Stimulated activated naive CD8-positive, alpha-beta T cell treated with anti-CD3 and anti-CD28 coated beads, Interleukin-15, amount 100 ng/mL, for 72 hours (primary cell): ENCODE measurements around the gene KRT3.
"Not testable (repeated sequence)": the region's sequence is repeated elsewhere in the genome, so short reads cannot be mapped to it uniquely, and the experiment has no call there.

Experiments
- ATAC-seq: fragments of 150-1000 bp; cut with Tn5 transposase; 2 replicates; pipeline ENCODE4 v1.10.0; 2021; ENCODE audit warnings: mild to moderate bottlenecking, moderate library complexity
- DNase-seq, 2 donors: peaks; one replicate each; pipeline ENCODE4 v3.0.0; 2021 to 2022
- H3K27ac Mint-ChIP-seq, 2 donors: one replicate each; pipeline ENCODE4 v1.8.0; 2022; ENCODE audit warnings: mild to moderate bottlenecking in 2 of 2, mixed read lengths in 2 of 2, moderate library complexity in 2 of 2
- H3K27me3 Mint-ChIP-seq: one replicate; pipeline ENCODE4 v1.8.0; 2022; ENCODE audit warnings: mixed read lengths
- H3K4me1 Mint-ChIP-seq: one replicate; pipeline ENCODE4 v1.8.0; 2022; ENCODE audit warnings: mild to moderate bottlenecking, mixed read lengths
- H3K4me3 Mint-ChIP-seq, 2 donors: one replicate each; pipeline ENCODE4 v1.8.0; 2022; ENCODE audit warnings: mild to moderate bottlenecking in 2 of 2, mixed read lengths in 2 of 2, moderate library complexity in 1 of 2
- H3K9me3 Mint-ChIP-seq, 2 donors: one replicate each; pipeline ENCODE4 v1.8.0; 2022; ENCODE audit warnings: mixed read lengths in 2 of 2

The KRT3 gene

GRCh38 chr12:52771088-52771487, 24.8 kb downstream of the KRT3 start:
- DNase-seq: no peak
- H3K4me3 Mint-ChIP-seq: no peak overlapping the region
- no peak for ATAC-seq
- H3K27ac Mint-ChIP-seq: no peak overlapping the region
- no peaks in the 10 kb centered on the region for H3K27me3 Mint-ChIP-seq
- H3K9me3 Mint-ChIP-seq: no peaks in the 10 kb centered on the region
- no peaks in the 10 kb centered on the region for H3K4me1 Mint-ChIP-seq

GRCh38 chr12:52769946-52770345, 26.0 kb downstream of the KRT3 start:
- Mint-ChIP-seq H3K27ac (no peak overlapping the region), H3K4me3 (no peak overlapping the region), H3K27me3 (no peaks in the 10 kb centered on the region), H3K9me3 (no peaks in the 10 kb centered on the region), H3K4me1 (no peaks in the 10 kb centered on the region)
- ATAC-seq (no peak), DNase-seq (no peak)

- Mint-ChIP-seq H3K4me1 (no peaks in the 10 kb centered on the region), H3K27me3 (no peaks in the 10 kb centered on the region), H3K4me3 (no peak overlapping the region), H3K27ac (no peak overlapping the region), H3K9me3 (no peaks in the 10 kb centered on the region)
- ATAC-seq (no peak), DNase-seq (no peak)
Measured at GRCh38 chr12:52769354-52769753, 26.6 kb downstream of the KRT3 start.

- ATAC-seq: no peak
- Mint-ChIP-seq H3K4me3 (no peak overlapping the region), H3K4me1 (no peaks in the 10 kb centered on the region), H3K27ac (no peak overlapping the region), H3K9me3 (no peaks in the 10 kb centered on the region), H3K27me3 (no peaks in the 10 kb centered on the region)
- DNase-seq: no peak
Measured at GRCh38 chr12:52768479-52769200, 27.3 kb downstream of the KRT3 start.

- ATAC-seq (no peak), DNase-seq (no peak)
- H3K27ac Mint-ChIP-seq: no peak overlapping the region
Measured at GRCh38 chr12:52767427-52767826, 28.5 kb downstream of the KRT3 start.

GRCh38 chr12:52767020-52767379, 28.9 kb downstream of the KRT3 start:
- Mint-ChIP-seq H3K27me3 (no peaks in the 10 kb centered on the region), H3K4me1 (no peaks in the 10 kb centered on the region), H3K4me3 (no peak overlapping the region)

More at GRCh38 chr12:52767427-52767826, 28.5 kb downstream of the KRT3 start:
- H3K4me3 Mint-ChIP-seq: no peak overlapping the region
- no peaks in the 10 kb centered on the region for H3K27me3 Mint-ChIP-seq
- H3K4me1 Mint-ChIP-seq: no peaks in the 10 kb centered on the region
- no peaks in the 10 kb centered on the region for H3K9me3 Mint-ChIP-seq

GRCh38 chr12:52766351-52767019, 29.4 kb downstream of the KRT3 start:
- Mint-ChIP-seq H3K27me3 (no peaks in the 10 kb centered on the region), H3K4me1 (no peaks in the 10 kb centered on the region), H3K27ac (no peak overlapping the region)

More at GRCh38 chr12:52767020-52767379, 28.9 kb downstream of the KRT3 start:
- H3K27ac Mint-ChIP-seq: no peak overlapping the region
- ATAC-seq (no peak), DNase-seq (no peak)
- H3K9me3 Mint-ChIP-seq: no peaks in the 10 kb centered on the region

GRCh38 chr12:52765702-52766101, 30.2 kb downstream of the KRT3 start:
- Mint-ChIP-seq H3K4me1 (no peaks in the 10 kb centered on the region), H3K9me3 (peaks cover 3 to 5% of the 10 kb centered on the region in 2 donors), H3K27me3 (no peaks in the 10 kb centered on the region)

More at GRCh38 chr12:52766351-52767019, 29.4 kb downstream of the KRT3 start:
- DNase-seq (no peak), ATAC-seq (no peak)
- Mint-ChIP-seq H3K9me3 (no peaks in the 10 kb centered on the region), H3K4me3 (no peak overlapping the region)

GRCh38 chr12:52763991-52764390, 31.9 kb downstream of the KRT3 start:
- DNase-seq (no peak), ATAC-seq (no peak)
- Mint-ChIP-seq H3K27ac (no peak overlapping the region), H3K9me3 (peaks cover 7 to 18% of the 10 kb centered on the region in 2 donors), H3K27me3 (no peaks in the 10 kb centered on the region), H3K4me3 (no peak overlapping the region), H3K4me1 (no peaks in the 10 kb centered on the region)

More at GRCh38 chr12:52765702-52766101, 30.2 kb downstream of the KRT3 start:
- ATAC-seq: no peak
- Mint-ChIP-seq H3K4me3 (no peak overlapping the region), H3K27ac (no peak overlapping the region)
- no peak for DNase-seq

GRCh38 chr12:52763036-52763659, 32.8 kb downstream of the KRT3 start:
- H3K9me3 Mint-ChIP-seq: peaks cover 7 to 18% of the 10 kb centered on the region in 2 donors
- H3K27ac Mint-ChIP-seq: no peak overlapping the region
- DNase-seq: no peak
- H3K27me3 Mint-ChIP-seq: no peaks in the 10 kb centered on the region
- no peak for ATAC-seq
- H3K4me3 Mint-ChIP-seq: no peak overlapping the region
- H3K4me1 Mint-ChIP-seq: no peaks in the 10 kb centered on the region

GRCh38 chr12:52761802-52762201, 34.1 kb downstream of the KRT3 start:
- DNase-seq (no peak), ATAC-seq (no peak)
- no peak overlapping the region for H3K4me3 Mint-ChIP-seq
- H3K27ac Mint-ChIP-seq: no peak overlapping the region
- H3K27me3 Mint-ChIP-seq: no peaks in the 10 kb centered on the region
- H3K4me1 Mint-ChIP-seq: no peaks in the 10 kb centered on the region
- H3K9me3 Mint-ChIP-seq: peaks cover 7 to 18% of the 10 kb centered on the region in 2 donors

GRCh38 chr12:52761218-52761617, 34.7 kb downstream of the KRT3 start:
- DNase-seq, H3K27me3 Mint-ChIP-seq, H3K27ac Mint-ChIP-seq, H3K4me3 Mint-ChIP-seq, ATAC-seq, H3K4me1 Mint-ChIP-seq: not testable (repeated sequence)
- peaks cover 7 to 18% of the 10 kb centered on the region in 2 donors for H3K9me3 Mint-ChIP-seq

GRCh38 chr12:52760623-52761022, 35.3 kb downstream of the KRT3 start:
- no peak for DNase-seq
- Mint-ChIP-seq H3K4me1 (no peaks in the 10 kb centered on the region), H3K27me3 (no peaks in the 10 kb centered on the region), H3K27ac (no peak overlapping the region), H3K9me3 (peaks cover 7 to 18% of the 10 kb centered on the region in 2 donors), H3K4me3 (no peak overlapping the region)
- no peak for ATAC-seq

GRCh38 chr12:52759695-52760094, 36.2 kb downstream of the KRT3 start:
- H3K4me1 Mint-ChIP-seq: no peaks in the 10 kb centered on the region
- H3K9me3 Mint-ChIP-seq: peaks cover 7 to 18% of the 10 kb centered on the region in 2 donors
- DNase-seq: no peak
- H3K27ac Mint-ChIP-seq: no peak overlapping the region
- no peaks in the 10 kb centered on the region for H3K27me3 Mint-ChIP-seq
- ATAC-seq: no peak
- H3K4me3 Mint-ChIP-seq: no peak overlapping the region

GRCh38 chr12:52759218-52759617, 36.7 kb downstream of the KRT3 start:
- no peak overlapping the region for H3K4me3 Mint-ChIP-seq
- ATAC-seq (no peak), DNase-seq (no peak)
- H3K9me3 Mint-ChIP-seq: peaks cover 7 to 18% of the 10 kb centered on the region in 2 donors
- no peaks in the 10 kb centered on the region for H3K27me3 Mint-ChIP-seq
- H3K4me1 Mint-ChIP-seq: no peaks in the 10 kb centered on the region
- H3K27ac Mint-ChIP-seq: no peak overlapping the region
